Vagina (tissue), 2 donors: ENCODE measurements around the gene GNAT1. TPM values are rescaled to one million over a fixed set of nuclear protein-coding genes. Genes with fewer than 3 reads are reported as not detected.
A peak's percentile ranks its signal among the peaks of the same experiment; 100 is the strongest.

Experiments
- DNase-seq, 2 donors: peaks; one replicate each; pipeline ENCODE4 v3.0.0-alpha.2; 2017; ENCODE audit errors: extremely low spot score in 2 of 2
- H3K27ac ChIP-seq: fragments of 200-600 bp; sonication (generic); one replicate; pipeline ENCODE4 v1.5.1; 2019
- H3K27me3 ChIP-seq: fragments of 200-600 bp; sonication (generic); one replicate; pipeline ENCODE4 v1.5.1; 2019
- H3K36me3 ChIP-seq, 2 donors: fragments of 200-600 bp; sonication (generic); one replicate each; pipeline ENCODE4 v1.5.1; 2017 to 2019
- H3K4me1 ChIP-seq: fragments of 200-600 bp; sonication (generic); one replicate; pipeline ENCODE4 v1.5.1; 2019
- H3K4me3 ChIP-seq, 2 donors: fragments of 200-600 bp; sonication (generic); 1 replicate in 1 of 2; 2 replicates in 1 of 2; pipeline ENCODE4 v1.5.1; 2016 to 2019
- H3K9me3 ChIP-seq: fragments of 200-600 bp; sonication (generic); one replicate; pipeline ENCODE4 v1.5.1; 2019
- CTCF ChIP-seq, 3 experiments: fragments of 450-650 bp in 2 of 3; fragments of 200-600 bp in 1 of 3; sonication (generic) in 1 of 3; IDR thresholded peaks; one replicate each; pipeline ENCODE4 v1.5.1; 2017 to 2019; ENCODE audit warnings: antibody characterized with exemption in 3 of 3, mild to moderate bottlenecking in 2 of 3, moderate library complexity in 2 of 3
- POLR2A ChIP-seq, 2 donors: fragments of 450-650 bp; IDR thresholded peaks; one replicate each; pipeline ENCODE4 v1.6.1; 2017; ENCODE audit warnings: antibody characterized with exemption in 2 of 2, mild to moderate bottlenecking in 2 of 2, moderate library complexity in 2 of 2
- POLR2AphosphoS5 ChIP-seq, 2 donors: sonication (generic); formaldehyde crosslinking; IDR thresholded peaks; one replicate each; pipeline ENCODE4 v1.9.0; 2017; ENCODE audit warnings: antibody characterized with exemption in 2 of 2, mild to moderate bottlenecking in 2 of 2, low read depth in 1 of 2; ENCODE audit not compliant: insufficient read depth in 1 of 2
- intact Hi-C: fragments of 100-400 bp; cut with DNase I; formaldehyde crosslinking; loops from one replicate; pipeline ENCODE4 v1.15.1; 2023
- total RNA-seq: library from RNA; depleted of rRNA; stranded (reverse); fragments of >200 nt; gene quantifications from one replicate; pipeline ENCODE4 v1.2.3, GENCODE V29; 2016

GNAT1 gene
- total RNA-seq, 1 donor from 2014 or later = not detected

- peaks cover 73% of the 10 kb centered on the region for H3K4me1 ChIP-seq
- no peaks in the 10 kb centered on the region for H3K36me3 ChIP-seq
- intact Hi-C loops = no loop called here
- TF ChIP-seq CTCF (IDR thresholded peaks at IDR 0.05) (no peak), POLR2A (IDR thresholded peaks at IDR 0.05) (peak in 1 of 2 donors; percentile 57)
- H3K4me3 ChIP-seq = peak within 1 kb of the TSS; percentile 62 to 88
- no peaks in the 10 kb centered on the region for H3K9me3 ChIP-seq
- peak within 1 kb of the TSS; percentile 86 for H3K27ac ChIP-seq
- H3K27me3 ChIP-seq = no peaks in the 10 kb centered on the region
- no peak for DNase-seq
Observed at GRCh38 chr3:50154840-50155490, 36.4 kb upstream of the GNAT1 start, which contains the start of gene SEMA3F. SEMA3F (plus strand) TSS chr3:50155324; CDS start chr3:50159623, 4,299 bp downstream.

GRCh38 chr3:50155491-50155878 lies 35.9 kb upstream of the GNAT1 start:
- Histone ChIP-seq H3K9me3 (no peaks in the 10 kb centered on the region), H3K27ac (peak overlapping the region; percentile 86), H3K4me3 (peak overlapping the region; percentile 62 to 88), H3K36me3 (no peaks in the 10 kb centered on the region), H3K4me1 (peaks cover 73% of the 10 kb centered on the region), H3K27me3 (no peaks in the 10 kb centered on the region)
- no peak for TF ChIP-seq POLR2AphosphoS5 (IDR thresholded peaks at IDR 0.05; ENCODE audit: insufficient read depth in 1 of 2, low read depth in 1 of 2)
- no peak for TF ChIP-seq POLR2A (IDR thresholded peaks at IDR 0.05)
- no peak for TF ChIP-seq CTCF (IDR thresholded peaks at IDR 0.05)
- DNase-seq = no peak
- intact Hi-C loops = no loop called here

- peak overlapping the region; percentile 86 for H3K27ac ChIP-seq
- no peak for DNase-seq
- H3K4me1 ChIP-seq = peaks cover 73% of the 10 kb centered on the region
- TF ChIP-seq CTCF (IDR thresholded peaks at IDR 0.05) = no peak
- no peak for TF ChIP-seq POLR2AphosphoS5 (IDR thresholded peaks at IDR 0.05; ENCODE audit: insufficient read depth in 1 of 2, low read depth in 1 of 2)
- no peak for TF ChIP-seq POLR2A (IDR thresholded peaks at IDR 0.05)
- no peaks in the 10 kb centered on the region for H3K36me3 ChIP-seq
- H3K27me3 ChIP-seq = no peaks in the 10 kb centered on the region
- peak overlapping the region; percentile 62 to 88 for H3K4me3 ChIP-seq
- H3K9me3 ChIP-seq = no peaks in the 10 kb centered on the region
- intact Hi-C loops = no loop called here
Observed at GRCh38 chr3:50155891-50156290, 35.5 kb upstream of the GNAT1 start.

GRCh38 chr3:50156549-50157493 lies 34.6 kb upstream of the GNAT1 start:
- no peak for TF ChIP-seq CTCF (IDR thresholded peaks at IDR 0.05)
- peak in 1 of 2 donors; percentile 25 for TF ChIP-seq POLR2AphosphoS5 (IDR thresholded peaks at IDR 0.05; ENCODE audit: insufficient read depth in 1 of 2, low read depth in 1 of 2)
- peaks cover 73% of the 10 kb centered on the region for H3K4me1 ChIP-seq
- DNase-seq = no peak

More at GRCh38 chr3:50156549-50157493, 34.6 kb upstream of the GNAT1 start:
- intact Hi-C loops = no loop called here
- peak overlapping the region; percentile 62 to 88 for H3K4me3 ChIP-seq
- no peaks in the 10 kb centered on the region for H3K36me3 ChIP-seq
- H3K27me3 ChIP-seq = no peaks in the 10 kb centered on the region
- H3K27ac ChIP-seq = peak overlapping the region; percentile 86
- H3K9me3 ChIP-seq = no peaks in the 10 kb centered on the region
